Progenitor cell of endocrine pancreas (in vitro differentiated cells): ENCODE data around the gene AKAP10. TPM values are rescaled to one million over a fixed set of nuclear protein-coding genes. Genes with fewer than 3 reads are reported as not detected.

Source experiments
- DNase-seq: peaks from one replicate; pipeline ENCODE4 v3.0.0; 2021; ENCODE audit warnings: low spot score; ENCODE audit not compliant: unreplicated experiment
- H3K27ac Mint-ChIP-seq: 2 replicates; pipeline ENCODE4 v1.8.0; 2021; ENCODE audit warnings: mild to moderate bottlenecking, moderate library complexity, mixed read lengths
- H3K27me3 Mint-ChIP-seq: 2 replicates; pipeline ENCODE4 v1.8.0; 2021; ENCODE audit warnings: mixed read lengths
- H3K36me3 Mint-ChIP-seq: 2 replicates; pipeline ENCODE4 v1.8.0; 2022; ENCODE audit warnings: mixed read lengths; ENCODE audit not compliant: insufficient read depth
- H3K4me1 Mint-ChIP-seq: 2 replicates; pipeline ENCODE4 v1.8.0; 2021; ENCODE audit warnings: low read depth, mixed read lengths
- H3K4me3 Mint-ChIP-seq: 2 replicates; pipeline ENCODE4 v1.8.0; 2021; ENCODE audit warnings: low read depth, mild to moderate bottlenecking, moderate library complexity, mixed read lengths
- H3K9me3 Mint-ChIP-seq: 2 replicates; pipeline ENCODE4 v1.8.0; 2021; ENCODE audit warnings: low read depth, mixed read lengths
- total RNA-seq: library from RNA; stranded (reverse); gene quantifications from 2 replicates; pipeline ENCODE4 v1.2.1, GENCODE V29; 2021
- TF ChIP-seq, protein P1 (sequence below): fragments of 200-600 bp; sonication (generic); IDR thresholded peaks from one replicate; pipeline ENCODE4 v1.5.0; 2021; ENCODE audit warnings: antibody characterized with exemption, mild to moderate bottlenecking; ENCODE audit not compliant: unreplicated experiment

AKAP10 gene
- total RNA-seq, 1 donor from 2014 or later = 38.2 TPM

DNA sequence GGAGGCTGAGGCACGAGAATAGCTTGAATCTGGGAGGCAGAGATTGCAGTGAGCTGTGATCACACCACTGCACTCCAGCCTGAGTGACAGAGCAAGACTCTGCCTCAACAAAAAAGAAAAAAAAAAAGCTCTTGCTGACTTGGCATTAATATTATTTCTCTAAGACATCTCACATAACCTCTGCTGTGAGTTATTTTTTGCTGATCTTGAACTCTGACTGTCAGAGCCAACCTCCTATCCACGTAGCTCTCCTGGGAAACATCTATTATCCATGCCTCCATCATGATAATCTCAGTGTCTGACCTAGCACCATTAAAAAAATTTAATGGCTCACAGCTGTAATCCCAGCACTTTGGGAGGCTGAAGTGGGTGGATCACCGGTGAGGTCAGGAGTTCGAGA, 97.2 kb downstream of the AKAP10 start:
- H3K4me3 Mint-ChIP-seq = no peak overlapping the region
- H3K27ac Mint-ChIP-seq = no peak overlapping the region
- peaks cover 2% of the 10 kb centered on the region for H3K27me3 Mint-ChIP-seq
- no peak for DNase-seq
- TF ChIP-seq, protein P1, sequence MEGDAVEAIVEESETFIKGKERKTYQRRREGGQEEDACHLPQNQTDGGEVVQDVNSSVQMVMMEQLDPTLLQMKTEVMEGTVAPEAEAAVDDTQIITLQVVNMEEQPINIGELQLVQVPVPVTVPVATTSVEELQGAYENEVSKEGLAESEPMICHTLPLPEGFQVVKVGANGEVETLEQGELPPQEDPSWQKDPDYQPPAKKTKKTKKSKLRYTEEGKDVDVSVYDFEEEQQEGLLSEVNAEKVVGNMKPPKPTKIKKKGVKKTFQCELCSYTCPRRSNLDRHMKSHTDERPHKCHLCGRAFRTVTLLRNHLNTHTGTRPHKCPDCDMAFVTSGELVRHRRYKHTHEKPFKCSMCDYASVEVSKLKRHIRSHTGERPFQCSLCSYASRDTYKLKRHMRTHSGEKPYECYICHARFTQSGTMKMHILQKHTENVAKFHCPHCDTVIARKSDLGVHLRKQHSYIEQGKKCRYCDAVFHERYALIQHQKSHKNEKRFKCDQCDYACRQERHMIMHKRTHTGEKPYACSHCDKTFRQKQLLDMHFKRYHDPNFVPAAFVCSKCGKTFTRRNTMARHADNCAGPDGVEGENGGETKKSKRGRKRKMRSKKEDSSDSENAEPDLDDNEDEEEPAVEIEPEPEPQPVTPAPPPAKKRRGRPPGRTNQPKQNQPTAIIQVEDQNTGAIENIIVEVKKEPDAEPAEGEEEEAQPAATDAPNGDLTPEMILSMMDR = no peak
- no peaks in the 10 kb centered on the region for H3K36me3 Mint-ChIP-seq
- H3K9me3 Mint-ChIP-seq = no peaks in the 10 kb centered on the region
- H3K4me1 Mint-ChIP-seq = peaks cover 15% of the 10 kb centered on the region

- no peak for DNase-seq
- Mint-ChIP-seq H3K27me3 (peaks cover 2% of the 10 kb centered on the region), H3K9me3 (no peaks in the 10 kb centered on the region), H3K4me1 (peaks cover 15% of the 10 kb centered on the region), H3K27ac (peak overlapping the region; percentile 23), H3K4me3 (no peak overlapping the region), H3K36me3 (no peaks in the 10 kb centered on the region)
- TF ChIP-seq, protein P1 = no peak
These were observed 100.2 kb downstream of the AKAP10 start for GRCh38 chr17:19877364-19877945.

DNA sequence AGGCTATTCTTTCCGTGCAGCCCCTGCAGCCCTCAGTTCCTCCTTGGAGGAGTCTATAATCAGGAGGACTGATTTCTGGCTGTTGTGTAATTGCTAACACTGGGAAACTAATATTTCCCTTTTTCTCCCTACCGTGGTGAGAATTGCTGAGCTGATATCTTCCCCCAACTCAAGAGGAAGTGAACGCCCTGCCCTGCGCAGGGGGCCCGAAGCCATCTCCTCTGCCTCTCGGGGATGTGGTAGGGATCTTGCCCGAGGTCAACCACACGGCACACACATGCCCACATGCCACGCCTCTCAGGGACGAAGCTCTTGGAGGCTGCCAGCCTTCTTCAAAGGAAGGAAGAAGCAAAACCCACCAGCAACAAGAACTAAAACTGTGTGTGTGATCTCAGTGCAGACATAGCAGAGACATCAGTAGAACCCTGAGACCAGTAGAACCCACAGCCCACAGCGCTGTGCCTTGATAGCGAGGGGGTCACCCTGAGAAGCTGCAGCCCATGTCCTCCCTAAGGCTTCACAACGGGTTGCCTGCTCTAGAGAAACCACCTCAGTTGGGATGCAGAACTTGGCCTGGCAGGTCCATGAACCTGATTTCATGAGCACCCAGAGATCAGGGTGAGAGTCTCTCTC, 101.0 kb downstream of the AKAP10 start:
- H3K4me3 Mint-ChIP-seq = no peak overlapping the region
- DNase-seq = no peak
- no peak overlapping the region for H3K27ac Mint-ChIP-seq
- H3K36me3 Mint-ChIP-seq = no peaks in the 10 kb centered on the region
- H3K27me3 Mint-ChIP-seq = peaks cover 2% of the 10 kb centered on the region
- no peaks in the 10 kb centered on the region for H3K9me3 Mint-ChIP-seq
- TF ChIP-seq, protein P1 = no peak
- H3K4me1 Mint-ChIP-seq = peaks cover 15% of the 10 kb centered on the region

GRCh38 chr17:19874256-19874655, 103.4 kb downstream of the AKAP10 start:
- Mint-ChIP-seq H3K27ac (no peak overlapping the region), H3K27me3 (no peaks in the 10 kb centered on the region), H3K4me3 (no peak overlapping the region), H3K36me3 (no peaks in the 10 kb centered on the region), H3K4me1 (peaks cover 16% of the 10 kb centered on the region), H3K9me3 (no peaks in the 10 kb centered on the region)
- TF ChIP-seq, protein P1 = no peak
- no peak for DNase-seq

GRCh38 chr17:19873346-19873745, 104.3 kb downstream of the AKAP10 start:
- H3K4me3 Mint-ChIP-seq = no peak overlapping the region
- no peaks in the 10 kb centered on the region for H3K9me3 Mint-ChIP-seq
- H3K36me3 Mint-ChIP-seq = no peaks in the 10 kb centered on the region
- no peak overlapping the region for H3K27ac Mint-ChIP-seq
- TF ChIP-seq, protein P1 = no peak
- H3K4me1 Mint-ChIP-seq = peaks cover 13% of the 10 kb centered on the region
- no peak for DNase-seq
- no peaks in the 10 kb centered on the region for H3K27me3 Mint-ChIP-seq
